ENCODE measurements around the gene UNC50. TPM values are rescaled to one million over a fixed set of nuclear protein-coding genes. Genes with fewer than 3 reads are reported as not detected.

The UNC50 gene
- total RNA-seq, 6 donors from 2014 or later = 28.3 to 65.2 (median 44.6) TPM

DNA sequence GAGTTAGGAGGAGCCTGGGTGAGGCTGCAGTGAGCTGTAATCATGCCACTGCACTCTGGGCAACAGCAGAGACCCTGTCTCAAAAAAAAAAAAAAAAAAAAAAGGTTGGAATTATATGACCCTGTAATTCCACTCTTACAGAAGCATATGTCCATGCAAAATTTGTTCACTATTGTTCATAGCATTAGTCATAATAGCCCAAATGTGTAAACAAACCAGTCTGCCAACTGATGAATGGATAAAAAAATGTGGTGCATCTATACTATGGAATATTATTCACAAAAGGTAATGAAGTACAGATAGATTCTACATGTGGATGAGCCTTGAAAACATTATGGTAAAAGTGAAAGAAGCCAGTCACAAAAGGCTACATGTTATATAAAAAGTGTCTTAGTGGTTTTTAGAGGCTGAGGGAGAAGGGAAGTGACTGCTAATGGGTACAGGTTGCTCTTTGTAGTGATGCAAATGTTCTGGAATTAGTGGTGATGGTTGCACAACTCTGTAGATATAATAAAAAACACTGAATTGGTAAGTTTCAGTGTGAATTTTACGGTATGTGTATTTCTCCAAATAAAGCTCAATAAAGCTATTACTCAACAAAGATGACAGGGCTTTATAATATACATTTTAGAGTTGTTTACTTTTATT, 9.5 kb upstream of the UNC50 start:
- H3K4me3 ChIP-seq = no peak overlapping the region
- H3K9me3 ChIP-seq = no peaks in the 10 kb centered on the region
- peaks cover 3 to 64% (median 35%) of the 10 kb centered on the region in 4 donors for H3K36me3 ChIP-seq
- no peaks in the 10 kb centered on the region for H3K27me3 ChIP-seq
- no peak overlapping the region for H3K27ac ChIP-seq
- no peak for ATAC-seq (ENCODE audit: low FRiP score in 2 of 2)
- 95% methylated on average over 1 of the region's 1 CpG for WGBS, 2 donors
- TF ChIP-seq POLR2AphosphoS5 (IDR thresholded peaks at IDR 0.05) (no peak), POLR2A (IDR thresholded peaks at IDR 0.05) (no peak), EP300 (IDR thresholded peaks at IDR 0.05) (no peak)
- TF ChIP-seq, protein P1, sequence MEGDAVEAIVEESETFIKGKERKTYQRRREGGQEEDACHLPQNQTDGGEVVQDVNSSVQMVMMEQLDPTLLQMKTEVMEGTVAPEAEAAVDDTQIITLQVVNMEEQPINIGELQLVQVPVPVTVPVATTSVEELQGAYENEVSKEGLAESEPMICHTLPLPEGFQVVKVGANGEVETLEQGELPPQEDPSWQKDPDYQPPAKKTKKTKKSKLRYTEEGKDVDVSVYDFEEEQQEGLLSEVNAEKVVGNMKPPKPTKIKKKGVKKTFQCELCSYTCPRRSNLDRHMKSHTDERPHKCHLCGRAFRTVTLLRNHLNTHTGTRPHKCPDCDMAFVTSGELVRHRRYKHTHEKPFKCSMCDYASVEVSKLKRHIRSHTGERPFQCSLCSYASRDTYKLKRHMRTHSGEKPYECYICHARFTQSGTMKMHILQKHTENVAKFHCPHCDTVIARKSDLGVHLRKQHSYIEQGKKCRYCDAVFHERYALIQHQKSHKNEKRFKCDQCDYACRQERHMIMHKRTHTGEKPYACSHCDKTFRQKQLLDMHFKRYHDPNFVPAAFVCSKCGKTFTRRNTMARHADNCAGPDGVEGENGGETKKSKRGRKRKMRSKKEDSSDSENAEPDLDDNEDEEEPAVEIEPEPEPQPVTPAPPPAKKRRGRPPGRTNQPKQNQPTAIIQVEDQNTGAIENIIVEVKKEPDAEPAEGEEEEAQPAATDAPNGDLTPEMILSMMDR (IDR thresholded peaks at IDR 0.05) = no peak
- no peak for DNase-seq
- peaks cover 0 to 8% (median 0%) of the 10 kb centered on the region in 4 donors for H3K4me1 ChIP-seq

DNA sequence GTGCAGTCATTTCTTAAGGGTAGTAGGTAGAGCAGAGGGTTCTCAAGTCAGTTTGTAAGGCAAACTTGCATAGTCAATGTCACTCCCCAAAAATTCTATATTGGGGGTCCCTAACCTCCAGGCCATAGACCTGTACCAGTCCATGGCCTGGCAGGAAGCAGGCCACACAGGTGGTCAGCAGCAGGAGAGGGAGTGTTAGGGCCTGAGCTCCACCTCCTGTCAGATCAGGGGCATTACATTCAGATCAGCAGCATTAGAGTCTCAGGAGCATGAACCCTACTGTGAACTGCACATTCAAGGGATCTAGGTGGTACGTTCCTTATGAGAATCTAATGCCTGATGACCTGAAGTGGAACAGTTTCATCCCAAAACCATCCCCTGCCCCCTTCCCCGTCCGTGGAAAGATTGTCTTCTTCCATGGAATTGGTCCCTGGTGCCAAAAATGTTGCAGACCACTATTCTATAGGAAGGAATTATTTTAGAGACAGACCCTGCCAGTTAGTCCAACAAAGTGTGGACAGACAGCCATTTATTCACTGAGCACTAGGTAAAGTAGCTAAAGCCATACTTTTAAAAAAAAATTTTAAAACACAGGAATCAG, 6.8 kb upstream of the UNC50 start:
- H3K27me3 ChIP-seq = no peaks in the 10 kb centered on the region
- TF ChIP-seq, protein P1 (IDR thresholded peaks at IDR 0.05) = peak in 5 of 6 experiments; percentile 19 to 52 (median 31)
- no peak for TF ChIP-seq EP300 (IDR thresholded peaks at IDR 0.05)
- H3K36me3 ChIP-seq = peaks cover 3 to 64% (median 35%) of the 10 kb centered on the region in 4 donors
- DNase-seq (no peak), ATAC-seq (ENCODE audit: low FRiP score in 2 of 2) (peak; percentile 55 to 69)
- no peak overlapping the region for H3K27ac ChIP-seq
- no peak overlapping the region for H3K4me3 ChIP-seq
- peaks cover 4 to 19% (median 7%) of the 10 kb centered on the region in 4 donors for H3K4me1 ChIP-seq
- 75 to 85% methylated on average over 2 to 3 of the region's 3 CpGs for WGBS, 2 donors
- no peaks in the 10 kb centered on the region for H3K9me3 ChIP-seq

DNA sequence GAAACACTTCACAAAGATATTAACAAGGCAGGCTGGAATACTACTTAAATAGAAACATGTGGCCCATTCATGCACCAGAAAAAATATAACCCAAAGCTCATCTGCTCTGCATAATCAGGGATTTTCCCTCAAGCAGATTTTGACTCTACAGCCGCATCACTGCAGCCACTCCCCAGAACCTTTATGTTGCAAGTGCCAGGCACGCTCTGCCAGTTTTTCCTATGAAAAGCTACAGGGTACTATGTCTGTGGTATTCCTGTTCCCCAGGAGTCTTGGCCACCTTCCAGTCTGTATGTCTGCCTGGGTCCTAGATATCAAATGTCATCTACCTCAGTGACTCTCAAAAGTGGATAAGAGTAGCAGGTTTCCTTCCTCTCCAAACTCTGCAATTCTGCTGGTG, 3.8 kb upstream of the UNC50 start:
- 85 to 100% methylated on average over 2 of the region's 2 CpGs for WGBS, 2 donors
- Histone ChIP-seq H3K27ac (no peak overlapping the region), H3K4me1 (peaks cover 17 to 36% (median 21%) of the 10 kb centered on the region in 4 donors), H3K36me3 (peaks cover 3 to 41% (median 28%) of the 10 kb centered on the region in 4 donors), H3K4me3 (no peak overlapping the region), H3K27me3 (no peaks in the 10 kb centered on the region), H3K9me3 (no peaks in the 10 kb centered on the region)
- DNase-seq (no peak), ATAC-seq (ENCODE audit: low FRiP score in 2 of 2) (no peak)
- TF ChIP-seq, protein P1 (IDR thresholded peaks at IDR 0.05) = no peak
- TF ChIP-seq POLR2A (IDR thresholded peaks at IDR 0.05) = no peak
- no peak for TF ChIP-seq EP300 (IDR thresholded peaks at IDR 0.05)

DNA sequence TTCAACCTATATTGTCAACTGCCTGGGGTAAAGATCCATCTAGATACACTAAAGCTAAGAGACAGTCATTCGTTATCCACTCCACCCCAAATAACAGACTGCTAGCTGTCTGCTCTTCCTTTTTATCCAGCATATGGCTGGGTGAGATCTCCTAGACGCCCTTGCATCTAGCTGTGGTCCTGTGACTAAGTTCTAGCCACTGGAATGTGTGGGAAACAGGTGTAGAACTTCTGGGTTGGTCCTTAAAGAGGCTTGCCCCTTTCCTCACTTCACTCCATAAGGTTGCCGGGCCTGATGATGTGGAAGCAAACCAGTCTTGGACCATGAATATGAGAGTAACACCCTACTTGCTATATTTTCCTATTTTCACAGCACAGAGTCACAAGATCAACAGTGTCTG, 3.3 kb upstream of the UNC50 start:
- WGBS, 2 donors = 76 to 78% methylated on average over 3 of the region's 3 CpGs
- DNase-seq = no peak
- no peak for ATAC-seq (ENCODE audit: low FRiP score in 2 of 2)
- H3K36me3 ChIP-seq = peaks cover 0 to 36% (median 22%) of the 10 kb centered on the region in 4 donors
- H3K27ac ChIP-seq = no peak overlapping the region
- peaks cover 23 to 42% (median 26%) of the 10 kb centered on the region in 4 donors for H3K4me1 ChIP-seq
- no peak overlapping the region for H3K4me3 ChIP-seq
- H3K27me3 ChIP-seq = no peaks in the 10 kb centered on the region
- TF ChIP-seq EP300 (IDR thresholded peaks at IDR 0.05) = no peak
- no peak for TF ChIP-seq POLR2A (IDR thresholded peaks at IDR 0.05)
- TF ChIP-seq, protein P1 (IDR thresholded peaks at IDR 0.05) = no peak
- TF ChIP-seq POLR2AphosphoS5 (IDR thresholded peaks at IDR 0.05) = no peak
- no peaks in the 10 kb centered on the region for H3K9me3 ChIP-seq
